GM21360 (cell line): ENCODE data around the gene MKRN2OS.

Experiments
- ATAC-seq: cut with Tn5 transposase; IDR thresholded peaks from one replicate; pipeline ENCODE4 v1.9.1; 2021; ENCODE audit warnings: mild to moderate bottlenecking, moderate library complexity; ENCODE audit not compliant: unreplicated experiment

The MKRN2OS gene

GRCh38 chr3:12545473-12545791 is at the start of gene MKRN2OS:
MKRN2OS (minus strand) TSS chr3:12545499; CDS start chr3:12545464, 35 bp downstream.
- no peak for ATAC-seq

GRCh38 chr3:12593473-12593872 is 48.2 kb upstream of the MKRN2OS start:
- no peak for ATAC-seq

GRCh38 chr3:12591997-12592715 is 46.9 kb upstream of the MKRN2OS start:
- no peak for ATAC-seq

GRCh38 chr3:12591456-12591855 is 46.2 kb upstream of the MKRN2OS start:
- no peak for ATAC-seq

GRCh38 chr3:12590096-12590495 is 44.8 kb upstream of the MKRN2OS start:
- no peak for ATAC-seq

GRCh38 chr3:12588039-12589009 is 43.0 kb upstream of the MKRN2OS start:
- no peak for ATAC-seq

- ATAC-seq: no peak
Observed at GRCh38 chr3:12586403-12586802, 41.1 kb upstream of the MKRN2OS start.

GRCh38 chr3:12585970-12586369 is 40.7 kb upstream of the MKRN2OS start:
- ATAC-seq: no peak

- ATAC-seq: no peak
Observed at GRCh38 chr3:12585181-12585580, 39.9 kb upstream of the MKRN2OS start.

- ATAC-seq: no peak
Observed at GRCh38 chr3:12584083-12584482, 38.8 kb upstream of the MKRN2OS start.

- no peak for ATAC-seq
Observed at GRCh38 chr3:12583280-12583679, 38.0 kb upstream of the MKRN2OS start.

- ATAC-seq: no peak
Observed at GRCh38 chr3:12582730-12583129, 37.4 kb upstream of the MKRN2OS start.

GRCh38 chr3:12579905-12580304 is 34.6 kb upstream of the MKRN2OS start:
- no peak for ATAC-seq

GRCh38 chr3:12579456-12579855 is 34.2 kb upstream of the MKRN2OS start:
- no peak for ATAC-seq

- ATAC-seq: no peak
Observed at GRCh38 chr3:12578742-12579141, 33.4 kb upstream of the MKRN2OS start.

GRCh38 chr3:12577379-12577778 is 32.1 kb upstream of the MKRN2OS start:
- ATAC-seq: no peak

- ATAC-seq: no peak
Observed at GRCh38 chr3:12574661-12575060, 29.4 kb upstream of the MKRN2OS start.

- no peak for ATAC-seq
Observed at GRCh38 chr3:12574131-12574530, 28.8 kb upstream of the MKRN2OS start.

GRCh38 chr3:12571986-12572385 is 26.7 kb upstream of the MKRN2OS start:
- no peak for ATAC-seq

- ATAC-seq: no peak
Observed at GRCh38 chr3:12569836-12570235, 24.5 kb upstream of the MKRN2OS start.

GRCh38 chr3:12568747-12569146 is 23.4 kb upstream of the MKRN2OS start:
- no peak for ATAC-seq

- no peak for ATAC-seq
Observed at GRCh38 chr3:12566976-12567375, 21.7 kb upstream of the MKRN2OS start.
